AG08396 (cell line): ENCODE measurements around the gene SLC6A1.

Source experiments
- DNase-seq: peaks from one replicate; pipeline ENCODE4 v3.0.0; 2012; ENCODE audit warnings: low spot score, mixed read lengths

SLC6A1 gene

GRCh38 chr3:11019116-11019819, 26.7 kb downstream of the SLC6A1 start:
- DNase-seq = no peak

GRCh38 chr3:11020764-11021163, 28.2 kb downstream of the SLC6A1 start:
- DNase-seq = no peak

GRCh38 chr3:11021611-11022011, 29.1 kb downstream of the SLC6A1 start:
- DNase-seq = no peak

GRCh38 chr3:11022115-11022514, 29.6 kb downstream of the SLC6A1 start:
- DNase-seq = no peak

GRCh38 chr3:11024181-11024580, 31.6 kb downstream of the SLC6A1 start:
- no peak for DNase-seq

GRCh38 chr3:11029948-11030347, 37.4 kb downstream of the SLC6A1 start:
- DNase-seq = no peak

- no peak for DNase-seq
Measured at GRCh38 chr3:11033871-11034270, 41.3 kb downstream of the SLC6A1 start.

- no peak for DNase-seq
Measured at GRCh38 chr3:11034309-11034985, 41.9 kb downstream of the SLC6A1 start.

- no peak for DNase-seq
Measured at GRCh38 chr3:11035757-11036505, 43.4 kb downstream of the SLC6A1 start.

- DNase-seq = no peak
Measured at GRCh38 chr3:11037241-11037873, 44.8 kb downstream of the SLC6A1 start.

- DNase-seq = no peak
Measured at GRCh38 chr3:11037976-11038375, 45.4 kb downstream of the SLC6A1 start.

GRCh38 chr3:11045536-11045935, 53.0 kb downstream of the SLC6A1 start:
- DNase-seq = no peak

- no peak for DNase-seq
Measured at GRCh38 chr3:11047500-11047899, 55.0 kb downstream of the SLC6A1 start.

GRCh38 chr3:11050666-11051323, 58.2 kb downstream of the SLC6A1 start:
- no peak for DNase-seq

GRCh38 chr3:11053926-11054503, 61.5 kb downstream of the SLC6A1 start:
- DNase-seq = no peak

GRCh38 chr3:11054739-11055438, 62.3 kb downstream of the SLC6A1 start:
- DNase-seq = no peak

GRCh38 chr3:11055496-11055895, 62.9 kb downstream of the SLC6A1 start:
- DNase-seq = no peak

GRCh38 chr3:11056531-11057050, 64.0 kb downstream of the SLC6A1 start:
- no peak for DNase-seq

- DNase-seq = no peak
Measured at GRCh38 chr3:11057655-11058054, 65.1 kb downstream of the SLC6A1 start.

- peak; percentile 83 for DNase-seq
Measured at GRCh38 chr3:11059090-11059798, 66.7 kb downstream of the SLC6A1 start.
